Ascending aorta (tissue), 2 donors: Measurements from ENCODE around the gene VTI1A. TPM values are rescaled to one million over a fixed set of nuclear protein-coding genes. Genes with fewer than 3 reads are reported as not detected.
"Not testable (repeated sequence)": the region's sequence is repeated elsewhere in the genome, so short reads cannot be mapped to it uniquely, and the experiment has no call there.

ENCODE experiments used
- DNase-seq, 2 donors: peaks; one replicate each; pipeline ENCODE4 v3.0.0-alpha.2; 2019; ENCODE audit warnings: low spot score in 2 of 2
- H3K27ac ChIP-seq, 2 donors: fragments of 200-600 bp; sonication (generic); one replicate each; pipeline ENCODE4 v1.5.1; 2016 to 2017; ENCODE audit warnings: mild to moderate bottlenecking in 1 of 2
- H3K27me3 ChIP-seq: fragments of 200-600 bp; sonication (generic); one replicate; pipeline ENCODE4 v1.5.1; 2017
- H3K36me3 ChIP-seq, 2 donors: fragments of 200-600 bp; sonication (generic); one replicate each; pipeline ENCODE4 v1.5.1; 2016
- H3K4me1 ChIP-seq, 2 donors: fragments of 200-600 bp; sonication (generic); one replicate each; pipeline ENCODE4 v1.5.1; 2016 to 2017; ENCODE audit warnings: mild to moderate bottlenecking in 1 of 2
- H3K4me3 ChIP-seq, 2 donors: fragments of 200-600 bp; sonication (generic); one replicate each; pipeline ENCODE4 v1.5.1; 2016 to 2017; ENCODE audit warnings: mild to moderate bottlenecking in 1 of 2
- H3K9me3 ChIP-seq, 2 donors: fragments of 200-600 bp; sonication (generic); one replicate each; pipeline ENCODE4 v1.5.1; 2016
- intact Hi-C: fragments of 100-400 bp; cut with DNase I; formaldehyde crosslinking; loops from one replicate; pipeline ENCODE4 v1.15.1; 2023
- total RNA-seq: library from RNA; depleted of rRNA; stranded (reverse); fragments of >200 nt; gene quantifications from one replicate; pipeline ENCODE4 v1.1.0, GENCODE V29; 2016
- TF ChIP-seq, protein P1 (sequence below), 3 experiments: fragments of 200-600 bp in 2 of 3; fragments of 450-650 bp in 1 of 3; sonication (generic) in 2 of 3; IDR thresholded peaks; one replicate each; pipeline ENCODE4 v1.5.1; 2016 to 2019; ENCODE audit warnings: antibody characterized with exemption in 3 of 3, mild to moderate bottlenecking in 1 of 3, moderate library complexity in 1 of 3

Gene VTI1A
- total RNA-seq, 1 donor from 2014 or later, result 32.5 TPM

GRCh38 chr10:112454910-112455779 is 8.1 kb downstream of the VTI1A start:
- Histone ChIP-seq H3K4me3 (no peak overlapping the region), H3K27me3 (no peaks in the 10 kb centered on the region), H3K27ac (no peak overlapping the region), H3K9me3 (no peaks in the 10 kb centered on the region), H3K4me1 (no peaks in the 10 kb centered on the region), H3K36me3 (no peaks in the 10 kb centered on the region)
- TF ChIP-seq, protein P1, sequence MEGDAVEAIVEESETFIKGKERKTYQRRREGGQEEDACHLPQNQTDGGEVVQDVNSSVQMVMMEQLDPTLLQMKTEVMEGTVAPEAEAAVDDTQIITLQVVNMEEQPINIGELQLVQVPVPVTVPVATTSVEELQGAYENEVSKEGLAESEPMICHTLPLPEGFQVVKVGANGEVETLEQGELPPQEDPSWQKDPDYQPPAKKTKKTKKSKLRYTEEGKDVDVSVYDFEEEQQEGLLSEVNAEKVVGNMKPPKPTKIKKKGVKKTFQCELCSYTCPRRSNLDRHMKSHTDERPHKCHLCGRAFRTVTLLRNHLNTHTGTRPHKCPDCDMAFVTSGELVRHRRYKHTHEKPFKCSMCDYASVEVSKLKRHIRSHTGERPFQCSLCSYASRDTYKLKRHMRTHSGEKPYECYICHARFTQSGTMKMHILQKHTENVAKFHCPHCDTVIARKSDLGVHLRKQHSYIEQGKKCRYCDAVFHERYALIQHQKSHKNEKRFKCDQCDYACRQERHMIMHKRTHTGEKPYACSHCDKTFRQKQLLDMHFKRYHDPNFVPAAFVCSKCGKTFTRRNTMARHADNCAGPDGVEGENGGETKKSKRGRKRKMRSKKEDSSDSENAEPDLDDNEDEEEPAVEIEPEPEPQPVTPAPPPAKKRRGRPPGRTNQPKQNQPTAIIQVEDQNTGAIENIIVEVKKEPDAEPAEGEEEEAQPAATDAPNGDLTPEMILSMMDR (IDR thresholded peaks at IDR 0.05), result no peak
- no peak for DNase-seq
- intact Hi-C loops, result no loop called here

DNA sequence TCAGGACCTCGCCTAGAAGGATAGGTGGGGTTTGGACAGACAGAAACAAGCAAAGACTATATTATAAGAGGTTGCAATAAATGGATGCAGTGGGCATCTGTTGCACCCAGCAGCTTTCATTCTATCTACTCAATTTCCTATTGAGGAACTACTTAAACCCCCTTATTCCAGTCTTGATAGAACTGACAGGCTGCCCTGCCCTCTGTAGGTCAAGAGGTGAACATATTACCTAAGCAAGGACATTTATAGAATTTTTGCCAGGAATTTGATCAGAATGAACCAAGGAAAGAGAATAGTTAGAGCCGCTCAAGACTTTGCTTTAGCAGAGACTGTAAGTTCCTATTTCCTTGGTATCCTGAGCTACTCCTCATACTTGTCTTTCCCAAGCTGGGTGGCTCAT is 9.5 kb downstream of the VTI1A start:
- Histone ChIP-seq H3K36me3 (peaks cover 0 to 11% of the 10 kb centered on the region in 2 donors), H3K9me3 (no peaks in the 10 kb centered on the region), H3K4me1 (no peaks in the 10 kb centered on the region), H3K4me3 (no peak overlapping the region), H3K27ac (no peak overlapping the region), H3K27me3 (no peaks in the 10 kb centered on the region)
- intact Hi-C loops, result no loop called here
- DNase-seq, result no peak
- TF ChIP-seq, protein P1 (IDR thresholded peaks at IDR 0.05), result no peak

DNA sequence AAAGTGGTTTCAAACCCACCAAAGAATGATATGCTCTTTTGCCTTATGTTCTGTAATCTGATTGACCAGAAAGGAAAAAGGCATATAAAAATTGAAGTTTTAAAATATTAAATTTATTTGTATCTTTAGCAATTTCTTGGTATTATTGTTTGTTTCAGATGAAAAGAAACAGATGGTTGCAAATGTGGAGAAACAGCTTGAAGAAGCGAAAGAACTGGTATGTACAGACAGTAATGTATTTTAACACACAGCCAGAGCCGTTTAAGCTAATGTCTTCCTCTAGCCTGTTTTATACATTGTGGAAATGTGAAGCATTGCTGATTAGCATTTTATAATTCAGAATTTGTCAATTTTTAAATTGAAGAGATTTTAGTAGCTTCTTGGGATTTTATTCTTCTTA is 13.4 kb downstream of the VTI1A start:
- no peak for DNase-seq
- TF ChIP-seq, protein P1 (IDR thresholded peaks at IDR 0.05), result no peak
- H3K36me3 ChIP-seq, result peaks cover 6 to 23% of the 10 kb centered on the region in 2 donors
- intact Hi-C loops, result no loop called here
- H3K9me3 ChIP-seq, result no peaks in the 10 kb centered on the region
- no peaks in the 10 kb centered on the region for H3K27me3 ChIP-seq
- H3K4me1 ChIP-seq, result no peaks in the 10 kb centered on the region
- H3K4me3 ChIP-seq, result no peak overlapping the region
- no peak overlapping the region for H3K27ac ChIP-seq

- H3K27ac ChIP-seq, result no peak overlapping the region
- intact Hi-C loops, result no loop called here
- no peak for DNase-seq
- TF ChIP-seq, protein P1 (IDR thresholded peaks at IDR 0.05), result no peak
- H3K36me3 ChIP-seq, result peaks cover 6 to 32% of the 10 kb centered on the region in 2 donors
- no peaks in the 10 kb centered on the region for H3K27me3 ChIP-seq
- H3K4me1 ChIP-seq, result no peaks in the 10 kb centered on the region
- H3K9me3 ChIP-seq, result no peaks in the 10 kb centered on the region
- H3K4me3 ChIP-seq, result no peak overlapping the region
Observed at GRCh38 chr10:112461029-112461887, 14.2 kb downstream of the VTI1A start.

GRCh38 chr10:112464074-112464473 is 17.1 kb downstream of the VTI1A start:
- peaks cover 6 to 48% of the 10 kb centered on the region in 2 donors for H3K36me3 ChIP-seq
- H3K27ac ChIP-seq, H3K4me3 ChIP-seq, H3K4me1 ChIP-seq, intact Hi-C loops, H3K9me3 ChIP-seq, H3K27me3 ChIP-seq, DNase-seq: not testable (repeated sequence)
